Measurements from ENCODE around the gene SETD1A. TPM values are rescaled to one million over a fixed set of nuclear protein-coding genes. Genes with fewer than 3 reads are reported as not detected.
A peak's percentile ranks its signal among the peaks of the same experiment; 100 is the strongest.

SETD1A gene
- total RNA-seq, 6 experiments from 2014 or later: 3.7 to 7.4 (median 6.9) TPM

- WGBS (ENCODE audit: insufficient coverage, low coverage, low lambda C conversion rate, missing lambda C conversion rate): 97% methylated on average over 6 of the region's 62 CpGs
- intact Hi-C loops (cut with DNase I): loop anchor here (5.0 to 10.0 kb wide), 3 partner anchors 65 to 113 kb away; partner anchors contain the start of genes PRSS53 (in 1 of the 2) and VKORC1 (in 1 of the 2)
Measured at GRCh38 chr16:30979170-30980022, 21.8 kb downstream of the SETD1A start.

GRCh38 chr16:30980023-30980371 lies 22.4 kb downstream of the SETD1A start:
- H3K27me3 ChIP-seq: no peaks in the 10 kb centered on the region
- no peak for TF ChIP-seq CTCF (IDR thresholded peaks at IDR 0.05)
- TF ChIP-seq POLR2A (IDR thresholded peaks at IDR 0.05): no peak
- intact Hi-C loops (cut with DNase I): loop anchor here (5.0 to 10.0 kb wide), 3 partner anchors 65 to 112 kb away; partner anchors contain the start of genes PRSS53 (in 1 of the 2) and VKORC1 (in 1 of the 2)
- H3K9me3 ChIP-seq: no peaks in the 10 kb centered on the region
- DNase-seq (no peak), ATAC-seq (no peak)
- peaks cover 0 to 40% (median 20%) of the 10 kb centered on the region in 4 donors for H3K36me3 ChIP-seq
- no peak overlapping the region for H3K4me3 ChIP-seq
- no peak overlapping the region for H3K27ac ChIP-seq
- H3K4me1 ChIP-seq: no peaks in the 10 kb centered on the region
- 90% methylated on average over 2 of the region's 15 CpGs for WGBS (ENCODE audit: insufficient coverage, low coverage, low lambda C conversion rate, missing lambda C conversion rate)

More at GRCh38 chr16:30979170-30980022, 21.8 kb downstream of the SETD1A start:
- Histone ChIP-seq H3K27me3 (no peaks in the 10 kb centered on the region), H3K27ac (no peak overlapping the region), H3K36me3 (peaks cover 0 to 46% (median 23%) of the 10 kb centered on the region in 4 donors), H3K4me3 (no peak overlapping the region), H3K9me3 (no peaks in the 10 kb centered on the region), H3K4me1 (no peaks in the 10 kb centered on the region)
- ATAC-seq (peak in 1 of 4 donors; percentile 6), DNase-seq (no peak)
- TF ChIP-seq POLR2A (IDR thresholded peaks at IDR 0.05) (no peak), CTCF (IDR thresholded peaks at IDR 0.05) (no peak)

- intact Hi-C loops (cut with DNase I): loop anchor here (5.0 to 10.0 kb wide), 3 partner anchors 64 to 112 kb away; partner anchors contain the start of genes PRSS53 (in 1 of the 2) and VKORC1 (in 1 of the 2)
Measured at GRCh38 chr16:30980434-30980833, 22.9 kb downstream of the SETD1A start.

GRCh38 chr16:30980959-30981358 lies 23.4 kb downstream of the SETD1A start:
- no peaks in the 10 kb centered on the region for H3K9me3 ChIP-seq
- no peak overlapping the region for H3K4me3 ChIP-seq
- peaks cover 0 to 3% (median under 1%) of the 10 kb centered on the region in 4 donors for H3K4me1 ChIP-seq
- H3K27ac ChIP-seq: no peak overlapping the region
- 100% methylated on average over 1 of the region's 14 CpGs for WGBS (ENCODE audit: insufficient coverage, low coverage, low lambda C conversion rate, missing lambda C conversion rate)
- no peak for DNase-seq
- H3K27me3 ChIP-seq: no peaks in the 10 kb centered on the region
- peaks cover 0 to 33% (median 14%) of the 10 kb centered on the region in 4 donors for H3K36me3 ChIP-seq
- ATAC-seq: no peak
- no peak for TF ChIP-seq CTCF (IDR thresholded peaks at IDR 0.05)
- no peak for TF ChIP-seq POLR2A (IDR thresholded peaks at IDR 0.05)
- intact Hi-C loops (cut with DNase I): loop anchor here (5.0 to 10.0 kb wide), 3 partner anchors 64 to 111 kb away; partner anchors contain the start of genes PRSS53 (in 1 of the 2) and VKORC1 (in 1 of the 2)

More at GRCh38 chr16:30980434-30980833, 22.9 kb downstream of the SETD1A start:
- WGBS (ENCODE audit: insufficient coverage, low coverage, low lambda C conversion rate, missing lambda C conversion rate): 95% methylated on average over 21 of the region's 29 CpGs
- Histone ChIP-seq H3K9me3 (no peaks in the 10 kb centered on the region), H3K27ac (no peak overlapping the region), H3K36me3 (peaks cover 0 to 38% (median 17%) of the 10 kb centered on the region in 4 donors), H3K4me3 (no peak overlapping the region), H3K4me1 (no peaks in the 10 kb centered on the region), H3K27me3 (no peaks in the 10 kb centered on the region)
- no peak for TF ChIP-seq CTCF (IDR thresholded peaks at IDR 0.05)
- TF ChIP-seq POLR2A (IDR thresholded peaks at IDR 0.05): no peak
- no peak for DNase-seq
- ATAC-seq: no peak

Data from right lobe of liver (tissue), 6 donors.